H1 (cell line): ENCODE results near the gene KLHDC10. TPM values are rescaled to one million over a fixed set of nuclear protein-coding genes. Genes with fewer than 3 reads are reported as not detected.

Source experiments
- CTCF ChIA-PET: fragments of 300-600 bp; sonication (Branson Sonifier 250); formaldehyde crosslinking; loops from one replicate; lab custom pipeline; 2021; ENCODE audit not compliant: partially characterized antibody; lab: Charles Lee
- POLR2A ChIA-PET: fragments of 300-600 bp; sonication (Branson Sonifier 250); formaldehyde crosslinking; loops from one replicate; lab custom pipeline; 2021; ENCODE audit warnings: inconsistent platforms; ENCODE audit not compliant: partially characterized antibody; lab: Charles Lee
- DNase-seq, 2 experiments: peaks; one replicate each; pipeline versions ENCODE4 v3.0.0 to v3.0.0-alpha.2; 2010 to 2022; ENCODE audit warnings: low spot score in 2 of 2, low read depth in 1 of 2, mixed read lengths in 1 of 2
- FAIRE-seq: peaks from 2 replicates; lab custom pipeline; 2011; peaks lifted over from hg19 to GRCh38; lab: Jason Lieb, UNC
- H2AFZ ChIP-seq: 2 replicates; pipeline ENCODE4 v1.8.1; 2012; ENCODE audit warnings: low read length, inconsistent platforms
- H2AK5ac ChIP-seq: 2 replicates; pipeline ENCODE4 v1.6.1; 2013; ENCODE audit warnings: low read depth, low read length
- H2BK120ac ChIP-seq: replicated peaks from 2 replicates; pipeline ENCODE3; 2013; ENCODE audit warnings: low read depth, low read length, inconsistent platforms
- H2BK12ac ChIP-seq: 2 replicates; pipeline ENCODE4 v1.6.1; 2013; ENCODE audit warnings: low read depth, low read length
- H2BK15ac ChIP-seq: 2 replicates; pipeline ENCODE4 v1.6.1; 2013; ENCODE audit warnings: low read length
- H2BK20ac ChIP-seq: 2 replicates; pipeline ENCODE4 v1.6.1; 2013; ENCODE audit warnings: low read length
- H2BK5ac ChIP-seq: 2 replicates; pipeline ENCODE4 v1.6.1; 2013; ENCODE audit warnings: low read depth, low read length
- H3K14ac ChIP-seq: 2 replicates; pipeline ENCODE4 v1.6.1; 2013; ENCODE audit warnings: inconsistent platforms; ENCODE audit not compliant: insufficient read length
- H3K18ac ChIP-seq: 2 replicates; pipeline ENCODE4 v1.6.1; 2013; ENCODE audit warnings: low read length; ENCODE audit errors: extremely low read depth
- H3K23ac ChIP-seq: 2 replicates; pipeline ENCODE4 v1.6.1; 2013; ENCODE audit warnings: inconsistent platforms; ENCODE audit not compliant: insufficient read length
- H3K23me2 ChIP-seq: 2 replicates; pipeline ENCODE4 v1.6.1; 2013; ENCODE audit warnings: low read depth, low read length
- H3K27ac ChIP-seq: 2 replicates; pipeline ENCODE4 v1.6.1; 2011; ENCODE audit warnings: low read depth, low read length, inconsistent platforms
- H3K27me3 ChIP-seq, 4 experiments: replicated peaks in 1 of 4; 1 replicate in 1 of 4; 2 replicates in 3 of 4; pipeline versions ENCODE4 v1.6.1 to v1.8.1; 2011 to 2013; ENCODE audit warnings: low read length in 3 of 4, mild to moderate bottlenecking in 3 of 4, inconsistent platforms in 2 of 4, mixed read lengths in 2 of 4, moderate library complexity in 1 of 4; ENCODE audit not compliant: control insufficient read depth in 3 of 4, insufficient read depth in 3 of 4; ENCODE audit errors: extremely low read depth in 1 of 4
- H3K36me3 ChIP-seq, 4 experiments: 2 replicates each; pipeline versions ENCODE4 v1.6.1 to v1.8.1; 2011 to 2013; ENCODE audit warnings: mild to moderate bottlenecking in 4 of 4, low read length in 3 of 4, moderate library complexity in 2 of 4, control low read depth in 1 of 4, inconsistent platforms in 1 of 4; ENCODE audit not compliant: insufficient read depth in 4 of 4, control insufficient read depth in 2 of 4
- H3K4ac ChIP-seq: replicated peaks from 2 replicates; pipeline ENCODE3; 2013; ENCODE audit warnings: low read length, low read depth, mixed read lengths, inconsistent platforms; ENCODE audit not compliant: insufficient read length
- H3K4me1 ChIP-seq, 4 experiments: replicated peaks in 1 of 4; 1 replicate in 1 of 4; 2 replicates in 3 of 4; pipeline versions ENCODE4 v1.6.1 to v1.8.1; 2011 to 2013; ENCODE audit warnings: low read length in 3 of 4, inconsistent platforms in 2 of 4, mixed read lengths in 1 of 4; ENCODE audit not compliant: insufficient read depth in 4 of 4, control insufficient read depth in 3 of 4
- H3K4me2 ChIP-seq, 2 experiments: 2 replicates each; pipeline versions ENCODE4 v1.6.1 to v1.8.1; 2011 to 2013; ENCODE audit warnings: low read depth in 2 of 2, low read length in 2 of 2, control low read depth in 1 of 2, inconsistent platforms in 1 of 2, mild to moderate bottlenecking in 1 of 2; ENCODE audit not compliant: insufficient read depth in 1 of 2
- H3K4me3 ChIP-seq, 4 experiments: fragments of 200-600, 300-600 bp in 1 of 4; sonication (generic), shearing (Covaris generic), sonication (Bioruptor Twin) in 1 of 4; 2 replicates each; pipeline versions ENCODE4 v1.5.1 to v1.8.1; 2011 to 2016; ENCODE audit warnings: low read length in 4 of 4, low read depth in 3 of 4, control low read depth in 2 of 4, inconsistent platforms in 2 of 4, mild to moderate bottlenecking in 2 of 4, mixed read lengths in 1 of 4, moderate library complexity in 1 of 4; ENCODE audit not compliant: insufficient read depth in 2 of 4; ENCODE audit errors: extremely low read depth in 1 of 4
- H3K56ac ChIP-seq: replicated peaks from 2 replicates; pipeline ENCODE3; 2013; ENCODE audit warnings: low read depth, mild to moderate bottlenecking, mixed read lengths, low read length, inconsistent platforms; ENCODE audit not compliant: insufficient read length
- H3K79me1 ChIP-seq: 2 replicates; pipeline ENCODE4 v1.6.1; 2013; ENCODE audit warnings: low read depth, low read length, control low read depth
- H3K79me2 ChIP-seq, 2 experiments: 2 replicates each; pipeline versions ENCODE4 v1.6.1 to v1.8.1; 2012 to 2013; ENCODE audit warnings: low read length in 2 of 2, mild to moderate bottlenecking in 2 of 2, inconsistent platforms in 1 of 2; ENCODE audit not compliant: insufficient read depth in 2 of 2, control insufficient read depth in 1 of 2
- H3K9ac ChIP-seq, 4 experiments: replicated peaks in 1 of 4; 1 replicate in 1 of 4; 2 replicates in 3 of 4; pipeline versions ENCODE4 v1.6.1 to v1.8.1; 2011 to 2013; ENCODE audit warnings: low read depth in 3 of 4, low read length in 3 of 4, control low read depth in 2 of 4, mild to moderate bottlenecking in 2 of 4, moderate library complexity in 2 of 4, inconsistent platforms in 1 of 4; ENCODE audit errors: extremely low read depth in 1 of 4
- H3K9me3 ChIP-seq, 2 experiments: 2 replicates each; pipeline versions ENCODE4 v1.6.1 to v1.8.1; 2012 to 2013; ENCODE audit warnings: mild to moderate bottlenecking in 2 of 2, moderate library complexity in 2 of 2, control low read depth in 1 of 2, inconsistent platforms in 1 of 2, low read depth in 1 of 2, low read length in 1 of 2, mixed read lengths in 1 of 2; ENCODE audit not compliant: insufficient read depth in 2 of 2
- H4K20me1 ChIP-seq, 2 experiments: replicated peaks in 1 of 2; 2 replicates each; pipeline versions ENCODE3 to v1.8.1; 2011 to 2013; ENCODE audit warnings: inconsistent platforms in 2 of 2, low read length in 2 of 2, mild to moderate bottlenecking in 1 of 2; ENCODE audit not compliant: insufficient read depth in 2 of 2, control insufficient read depth in 1 of 2
- H4K5ac ChIP-seq: 2 replicates; pipeline ENCODE4 v1.6.1; 2013; ENCODE audit warnings: low read length, low read depth, mixed read lengths, inconsistent platforms; ENCODE audit not compliant: insufficient read length
- H4K8ac ChIP-seq: 2 replicates; pipeline ENCODE4 v1.8.0; 2013; ENCODE audit warnings: mild to moderate bottlenecking, moderate library complexity, low read length, inconsistent platforms; ENCODE audit not compliant: insufficient read depth; ENCODE audit errors: extremely low read depth
- H4K91ac ChIP-seq: replicated peaks from 2 replicates; pipeline ENCODE3; 2013; ENCODE audit warnings: low read length, mixed read lengths, inconsistent platforms; ENCODE audit not compliant: insufficient read length
- BCL11A ChIP-seq, 2 experiments: IDR thresholded peaks; one replicate each; pipeline ENCODE4 v1.6.1; 2011; ENCODE audit warnings: low read depth in 2 of 2, low read length in 2 of 2, mild to moderate bottlenecking in 2 of 2
- BRCA1 ChIP-seq: IDR thresholded peaks from 2 replicates; pipeline ENCODE4 v1.6.1; 2012; ENCODE audit warnings: low read depth, low read length, improper control_type of control experiment
- CEBPB ChIP-seq: IDR thresholded peaks from 2 replicates; pipeline ENCODE4 v1.6.1; 2012; ENCODE audit warnings: low read depth, low read length
- GABPA ChIP-seq: IDR thresholded peaks from 2 replicates; pipeline ENCODE4 v1.6.1; 2011; ENCODE audit warnings: mild to moderate bottlenecking, low read length, moderate library complexity, borderline replicate concordance; ENCODE audit not compliant: insufficient read depth
- JUN ChIP-seq: IDR thresholded peaks from 2 replicates; pipeline ENCODE4 v1.6.1; 2011; ENCODE audit warnings: low read depth, mild to moderate bottlenecking, improper control_type of control experiment, low read length
- JUND ChIP-seq: IDR thresholded peaks from 2 replicates; pipeline ENCODE4 v1.6.1; 2011; ENCODE audit warnings: mild to moderate bottlenecking, improper control_type of control experiment, low read length
- KDM5A ChIP-seq: fragments of 200-600 bp; IDR thresholded peaks from 2 replicates; pipeline ENCODE4 v1.7.1; 2012; ENCODE audit warnings: mild to moderate bottlenecking, low read length, inconsistent platforms, mixed read lengths
- NRF1 ChIP-seq: IDR thresholded peaks from 2 replicates; pipeline ENCODE4 v1.6.1; 2011; ENCODE audit warnings: mild to moderate bottlenecking, low read depth, low read length, improper control_type of control experiment
- POLR2AphosphoS5 ChIP-seq: IDR thresholded peaks from 2 replicates; pipeline ENCODE4 v1.6.1; 2011; ENCODE audit warnings: low read depth, low read length
- POU5F1 ChIP-seq: IDR thresholded peaks from 2 replicates; pipeline ENCODE4 v1.6.1; 2011; ENCODE audit warnings: low read depth, mild to moderate bottlenecking, low read length, moderate library complexity
- RNF2 ChIP-seq: fragments of 200-900, 300-1000 bp; sonication (generic); IDR thresholded peaks from 2 replicates; pipeline ENCODE4 v1.7.1; 2016; ENCODE audit warnings: borderline replicate concordance, low read depth, mild to moderate bottlenecking, antibody characterized with exemption, low read length; ENCODE audit not compliant: poor library complexity, severe bottlenecking; ENCODE audit errors: missing control alignments
- SAP30 ChIP-seq: fragments of 300-600 bp; sonication (generic); IDR thresholded peaks from 2 replicates; pipeline ENCODE4 v1.7.1; 2012; ENCODE audit warnings: low read length, moderate library complexity, mild to moderate bottlenecking, inconsistent platforms; ENCODE audit not compliant: insufficient read depth, insufficient replicate concordance
- SIRT6 ChIP-seq: IDR thresholded peaks from one replicate; pipeline ENCODE4 v1.7.1; 2012; ENCODE audit warnings: low read length, inconsistent platforms
- SP2 ChIP-seq: IDR thresholded peaks from 2 replicates; pipeline ENCODE4 v1.6.1; 2012; ENCODE audit warnings: mild to moderate bottlenecking, low read length, inconsistent platforms
- SRF ChIP-seq: IDR thresholded peaks from 2 replicates; pipeline ENCODE4 v1.6.1; 2011; ENCODE audit warnings: mild to moderate bottlenecking, low read depth, low read length, moderate library complexity
- TBP ChIP-seq: IDR thresholded peaks from 2 replicates; pipeline ENCODE4 v1.6.1; 2011; ENCODE audit warnings: low read depth, low read length, improper control_type of control experiment
- WGBS, 2 experiments: shearing (Covaris generic) in 1 of 2; methylation state at CpG; one replicate each; pipeline versions ENCODE4 v1.1.6 to v1.1.7; 2013 to 2015; ENCODE audit warnings: low lambda C conversion rate in 2 of 2, mixed read lengths in 2 of 2, inconsistent platforms in 1 of 2, low coverage in 1 of 2, missing lambda C conversion rate in 1 of 2; ENCODE audit not compliant: insufficient replicate concordance in 2 of 2, insufficient coverage in 1 of 2, insufficient read length in 1 of 2; ENCODE audit errors: extremely low coverage in 1 of 2, missing lambda C conversion rate in 1 of 2; 5-methylcytosine and 5-hydroxymethylcytosine counted together
- polyA plus RNA-seq, 7 experiments: library from polyadenylated mRNA; depleted of rRNA in 3 of 7; stranded (reverse) in 5 of 7; unstranded in 2 of 7; fragments of >200 nt in 5 of 7; fragments of 200-250 nt in 2 of 7; gene quantifications; 1 replicate in 5 of 7; 2 replicates in 1 of 7; 4 replicates in 1 of 7; pipeline versions ENCODE4 v1.2.1 to v1.2.3, GENCODE V29; 2011 to 2013; ENCODE audit warnings: missing spikeins in 2 of 7, mixed read lengths in 2 of 7
- total RNA-seq: library from RNA; stranded (reverse); fragmentation: NEBNext Ultra II Directional; extraction: Animal tissue kit (Norgen Biotek cat#: 25700); gene quantifications from 2 replicates; pipeline ENCODE4 v1.2.1, GENCODE V29; 2021

The KLHDC10 gene
- total and polyA plus RNA-seq, 2 of the 8 experiments (the other 6 are each of a cell fraction or from before 2014, with no cell fraction given): 6.6 to 14.5 TPM

GRCh38 chr7:130143986-130144311 is 73.6 kb downstream of the KLHDC10 start:
- H4K8ac ChIP-seq: peak overlapping the region; percentile 1; the same call in 1 of the 2 replicates
- H2BK12ac ChIP-seq: no peak overlapping the region
- H3K23ac ChIP-seq: no peak overlapping the region
- POLR2A ChIA-PET: no interaction called here
- no peaks in the 10 kb centered on the region for H3K9me3 ChIP-seq
- no peak overlapping the region for H4K91ac ChIP-seq
- 68% methylated on average over 3 of the region's 3 CpGs; no CpG with 5 or more reads in 1 of the 2 experiments for WGBS, 2 experiments
- CTCF ChIA-PET: no interaction called here
- no peak overlapping the region for H3K4me2 ChIP-seq
- no peak overlapping the region for H2BK5ac ChIP-seq
- H2AK5ac ChIP-seq: no peak overlapping the region
- H3K79me1 ChIP-seq: no peaks in the 10 kb centered on the region
- H3K18ac ChIP-seq: no peak overlapping the region
- no peak for TF ChIP-seq SAP30
- no peak for TF ChIP-seq NRF1
- TF ChIP-seq KDM5A: no peak
- TF ChIP-seq SP2: no peak
- TF ChIP-seq TBP: no peak
- TF ChIP-seq CEBPB: no peak
- no peak for TF ChIP-seq GABPA
- TF ChIP-seq JUND: no peak
- TF ChIP-seq POLR2AphosphoS5: no peak
- TF ChIP-seq POU5F1: no peak
- no peak for TF ChIP-seq SIRT6
- TF ChIP-seq JUN: no peak
- no peak for TF ChIP-seq BCL11A (IDR thresholded peaks at IDR 0.05; ENCODE audit: low read depth in 2 of 2, low read length in 2 of 2)
- TF ChIP-seq RNF2: no peak
- TF ChIP-seq BRCA1: no peak
- TF ChIP-seq SRF: no peak
- peaks cover 0 to 2% of the 10 kb centered on the region in 2 experiments for H4K20me1 ChIP-seq
- H3K23me2 ChIP-seq: peaks cover 6% of the 10 kb centered on the region; the same call in 1 of the 2 replicates
- H3K9ac ChIP-seq: no peak overlapping the region
- no peak overlapping the region for H3K4ac ChIP-seq
- no peaks in the 10 kb centered on the region for H3K36me3 ChIP-seq
- H2BK20ac ChIP-seq: no peak overlapping the region
- peaks cover 0 to 15% (median 13%) of the 10 kb centered on the region in 4 experiments; a peak in 6 of 7 replicates for H3K4me1 ChIP-seq
- no peak overlapping the region for H4K5ac ChIP-seq
- peaks cover 0 to 13% (median 8%) of the 10 kb centered on the region in 4 experiments; a peak in 5 of 7 replicates for H3K27me3 ChIP-seq
- H2BK120ac ChIP-seq: no peak overlapping the region
- FAIRE-seq: no peak
- no peak overlapping the region for H2BK15ac ChIP-seq
- H3K14ac ChIP-seq: no peak overlapping the region
- H3K4me3 ChIP-seq: no peak overlapping the region
- no peak overlapping the region for H3K27ac ChIP-seq
- no peak overlapping the region for H3K56ac ChIP-seq
- no peak overlapping the region for H2AFZ ChIP-seq
- no peaks in the 10 kb centered on the region for H3K79me2 ChIP-seq
- peak in 1 of 2 experiments; percentile 37 for DNase-seq
